ENCODE data around the gene ATP5F1E.
"Not testable (repeated sequence)": the region's sequence is repeated elsewhere in the genome, so short reads cannot be mapped to it uniquely, and the experiment has no call there.

ATP5F1E gene

GRCh38 chr20:59013959-59014608, 18.1 kb downstream of the ATP5F1E start:
- no peak overlapping the region for H3K4me3 ChIP-seq (ENCODE audit: low read depth, low read length)
- DNase-seq (ENCODE audit: low read depth, low spot score): peak; percentile 75
- in situ Hi-C loops (cut with HindIII; ENCODE audit: low sequenced_read_pairs): no loop called here
- TF ChIP-seq CTCF (IDR thresholded peaks at IDR 0.05; ENCODE audit: low read depth, low read length): no peak

- in situ Hi-C loops (cut with HindIII; ENCODE audit: low sequenced_read_pairs): no loop called here
- DNase-seq (ENCODE audit: low read depth, low spot score): no peak
- no peak overlapping the region for H3K4me3 ChIP-seq (ENCODE audit: low read depth, low read length)
- TF ChIP-seq CTCF (IDR thresholded peaks at IDR 0.05; ENCODE audit: low read depth, low read length): no peak
Observed at GRCh38 chr20:59013031-59013951, 18.8 kb downstream of the ATP5F1E start.

- DNase-seq (ENCODE audit: low read depth, low spot score); in situ Hi-C loops (cut with HindIII; ENCODE audit: low sequenced_read_pairs); H3K4me3 ChIP-seq (ENCODE audit: low read depth, low read length): not testable (repeated sequence)
Observed at GRCh38 chr20:59011874-59012157, 20.3 kb downstream of the ATP5F1E start.

- no peak overlapping the region for H3K4me3 ChIP-seq (ENCODE audit: low read depth, low read length)
- DNase-seq (ENCODE audit: low read depth, low spot score): peak; percentile 92
Observed at GRCh38 chr20:59010995-59011873, 20.9 kb downstream of the ATP5F1E start.

GRCh38 chr20:59010321-59010994, 21.7 kb downstream of the ATP5F1E start:
- DNase-seq (ENCODE audit: low read depth, low spot score): peak; percentile 19
- no peak for TF ChIP-seq CTCF (IDR thresholded peaks at IDR 0.05; ENCODE audit: low read depth, low read length)
- in situ Hi-C loops (cut with HindIII; ENCODE audit: low sequenced_read_pairs): no loop called here
- no peak overlapping the region for H3K4me3 ChIP-seq (ENCODE audit: low read depth, low read length)

More at GRCh38 chr20:59010995-59011873, 20.9 kb downstream of the ATP5F1E start:
- TF ChIP-seq CTCF (IDR thresholded peaks at IDR 0.05; ENCODE audit: low read depth, low read length): no peak
- in situ Hi-C loops (cut with HindIII; ENCODE audit: low sequenced_read_pairs): no loop called here

- TF ChIP-seq CTCF (IDR thresholded peaks at IDR 0.05; ENCODE audit: low read depth, low read length): no peak
- in situ Hi-C loops (cut with HindIII; ENCODE audit: low sequenced_read_pairs): no loop called here
- no peak for DNase-seq (ENCODE audit: low read depth, low spot score)
- H3K4me3 ChIP-seq (ENCODE audit: low read depth, low read length): no peak overlapping the region
Observed at GRCh38 chr20:59008715-59009336, 23.3 kb downstream of the ATP5F1E start.
